Glomerular visceral epithelial cell (primary cell): Measurements from ENCODE around the gene PPIL4.
"Not testable (repeated sequence)": the region's sequence is repeated elsewhere in the genome, so short reads cannot be mapped to it uniquely, and the experiment has no call there.

Source experiments
- DNase-seq: peaks from one replicate; pipeline ENCODE4 v3.0.0-alpha.2; 2016; ENCODE audit errors: extremely low spot score

PPIL4 gene

GRCh38 chr6:149534742-149535141 lies 11.1 kb downstream of the PPIL4 start:
- DNase-seq, result no peak

- no peak for DNase-seq
Observed at GRCh38 chr6:149529650-149530049, 16.2 kb downstream of the PPIL4 start.

- DNase-seq, result no peak
Observed at GRCh38 chr6:149515494-149515893, 30.3 kb downstream of the PPIL4 start.

GRCh38 chr6:149513915-149514314 lies 31.9 kb downstream of the PPIL4 start:
- DNase-seq, result no peak

GRCh38 chr6:149510793-149511512 lies 34.9 kb downstream of the PPIL4 start:
- no peak for DNase-seq

GRCh38 chr6:149508485-149508884 lies 37.4 kb downstream of the PPIL4 start:
- DNase-seq, result no peak

GRCh38 chr6:149503872-149504271 lies 42.0 kb downstream of the PPIL4 start:
- no peak for DNase-seq

GRCh38 chr6:149503276-149503675 lies 42.6 kb downstream of the PPIL4 start:
- no peak for DNase-seq

GRCh38 chr6:149501768-149502167 lies 44.1 kb downstream of the PPIL4 start:
- DNase-seq, result no peak

- no peak for DNase-seq
Observed at GRCh38 chr6:149501201-149501600, 44.6 kb downstream of the PPIL4 start.

- no peak for DNase-seq
Observed at GRCh38 chr6:149500096-149500495, 45.7 kb downstream of the PPIL4 start.

GRCh38 chr6:149499066-149499465 lies 46.8 kb downstream of the PPIL4 start:
- DNase-seq, result peak; percentile 30

- DNase-seq, result no peak
Observed at GRCh38 chr6:149497365-149497764, 48.5 kb downstream of the PPIL4 start.

- peak; percentile 55 for DNase-seq
Observed at GRCh38 chr6:149496597-149496996, 49.2 kb downstream of the PPIL4 start.

- not testable (repeated sequence) for DNase-seq
Observed at GRCh38 chr6:149495349-149496016, 50.4 kb downstream of the PPIL4 start.

- DNase-seq, result peak; percentile 11
Observed at GRCh38 chr6:149494810-149495209, 51.0 kb downstream of the PPIL4 start.

- no peak for DNase-seq
Observed at GRCh38 chr6:149493761-149494320, 52.0 kb downstream of the PPIL4 start.

- no peak for DNase-seq
Observed at GRCh38 chr6:149492798-149493343, 53.0 kb downstream of the PPIL4 start.

GRCh38 chr6:149489967-149490366 lies 55.9 kb downstream of the PPIL4 start:
- DNase-seq, result no peak

- DNase-seq, result peak; percentile 9
Observed at GRCh38 chr6:149488815-149489214, 57.0 kb downstream of the PPIL4 start.

GRCh38 chr6:149487316-149487715 lies 58.5 kb downstream of the PPIL4 start:
- DNase-seq, result no peak

- peak; percentile 89 for DNase-seq
Observed at GRCh38 chr6:149484733-149485700, 60.8 kb downstream of the PPIL4 start, which contains the start of gene ZC3H12D. Gene ZC3H12D (minus strand): TSS chr6:149485014. CDS start chr6:149474543, 10,471 bp downstream.
